SU-DHL-6 (cell line): ENCODE measurements around the gene FCRL1.

Experiments used
- EZH2phosphoT487 ChIP-seq: fragments of 200-600 bp; sonication (generic), shearing (Covaris generic); conservative IDR thresholded peaks from 2 replicates; pipeline ENCODE4 v1.6.1; 2018; ENCODE audit warnings: mild to moderate bottlenecking, antibody characterized with exemption, low read length, moderate library complexity, mixed read lengths
- TF ChIP-seq, protein P1 (sequence below): fragments of 200-600 bp; sonication (generic); IDR thresholded peaks from one replicate; pipeline ENCODE4 v1.5.1; 2017; ENCODE audit warnings: antibody characterized with exemption, mild to moderate bottlenecking, low read length, moderate library complexity; ENCODE audit not compliant: insufficient read depth, poor library complexity, severe bottlenecking

DNA sequence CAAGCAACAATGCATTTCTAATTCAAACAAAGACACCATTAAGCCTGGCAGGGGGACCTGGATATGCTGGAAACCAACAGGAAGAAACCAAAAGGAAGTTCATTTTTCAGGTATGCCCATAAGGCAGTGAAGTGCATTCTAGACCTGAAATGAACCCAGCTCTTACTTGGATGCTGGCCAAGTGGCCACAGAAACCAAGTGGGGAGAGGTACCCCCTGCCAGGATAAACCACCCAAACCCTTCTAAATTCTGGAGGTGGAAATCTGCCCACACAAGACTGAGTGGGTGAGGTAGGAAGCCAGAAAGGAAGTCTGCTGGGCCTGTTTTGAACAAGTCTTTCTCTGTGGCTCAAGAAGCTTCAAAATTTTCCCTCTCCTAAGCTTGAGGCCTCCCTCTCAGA is 19.0 kb upstream of the FCRL1 start:
- TF ChIP-seq, protein P1, sequence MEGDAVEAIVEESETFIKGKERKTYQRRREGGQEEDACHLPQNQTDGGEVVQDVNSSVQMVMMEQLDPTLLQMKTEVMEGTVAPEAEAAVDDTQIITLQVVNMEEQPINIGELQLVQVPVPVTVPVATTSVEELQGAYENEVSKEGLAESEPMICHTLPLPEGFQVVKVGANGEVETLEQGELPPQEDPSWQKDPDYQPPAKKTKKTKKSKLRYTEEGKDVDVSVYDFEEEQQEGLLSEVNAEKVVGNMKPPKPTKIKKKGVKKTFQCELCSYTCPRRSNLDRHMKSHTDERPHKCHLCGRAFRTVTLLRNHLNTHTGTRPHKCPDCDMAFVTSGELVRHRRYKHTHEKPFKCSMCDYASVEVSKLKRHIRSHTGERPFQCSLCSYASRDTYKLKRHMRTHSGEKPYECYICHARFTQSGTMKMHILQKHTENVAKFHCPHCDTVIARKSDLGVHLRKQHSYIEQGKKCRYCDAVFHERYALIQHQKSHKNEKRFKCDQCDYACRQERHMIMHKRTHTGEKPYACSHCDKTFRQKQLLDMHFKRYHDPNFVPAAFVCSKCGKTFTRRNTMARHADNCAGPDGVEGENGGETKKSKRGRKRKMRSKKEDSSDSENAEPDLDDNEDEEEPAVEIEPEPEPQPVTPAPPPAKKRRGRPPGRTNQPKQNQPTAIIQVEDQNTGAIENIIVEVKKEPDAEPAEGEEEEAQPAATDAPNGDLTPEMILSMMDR, result no peak
- no peak for TF ChIP-seq EZH2phosphoT487
